MCF 10A (cell line): ENCODE measurements around the gene E2F1. TPM values are rescaled to one million over a fixed set of nuclear protein-coding genes. Genes with fewer than 3 reads are reported as not detected.

Experiments
- BruUV-seq: library from RNA; stranded (reverse); fragments of 400-500 nt; replicated peaks from 2 replicates; lab custom pipeline; 2021; lab: Mats Ljungman, UMichigan
- CTCF ChIA-PET: fragments of 300-600 bp; sonication (Branson Sonifier 250); formaldehyde crosslinking; extraction: SDS; loops from one replicate; lab custom pipeline; 2021; ENCODE audit warnings: antibody characterized with exemption, inconsistent platforms; lab: Yijun Ruan, JAX
- POLR2A ChIA-PET: fragments of 300-600, 350-650 bp; sonication (Branson Sonifier 250); formaldehyde crosslinking; extraction: SDS; loops from one replicate; lab custom pipeline; 2020; ENCODE audit warnings: antibody characterized with exemption, inconsistent platforms; lab: Yijun Ruan, JAX
- DNase-seq: peaks from one replicate; pipeline ENCODE4 v3.0.0-alpha.2; 2018; ENCODE audit not compliant: unreplicated experiment
- H3K27ac Mint-ChIP-seq: one replicate; pipeline ENCODE4 v1.8.0; 2022; ENCODE audit warnings: mild to moderate bottlenecking, low read depth, mixed read lengths; ENCODE audit not compliant: unreplicated experiment
- H3K27me3 Mint-ChIP-seq: one replicate; pipeline ENCODE4 v1.8.0; 2022; ENCODE audit warnings: mixed read lengths; ENCODE audit not compliant: insufficient read depth, unreplicated experiment
- H3K36me3 Mint-ChIP-seq: one replicate; pipeline ENCODE4 v1.8.0; 2022; ENCODE audit warnings: mild to moderate bottlenecking, moderate library complexity, mixed read lengths; ENCODE audit not compliant: insufficient read depth, unreplicated experiment
- H3K4me1 Mint-ChIP-seq: one replicate; pipeline ENCODE4 v1.8.0; 2022; ENCODE audit warnings: mixed read lengths; ENCODE audit not compliant: insufficient read depth, unreplicated experiment
- H3K4me3 Mint-ChIP-seq: one replicate; pipeline ENCODE4 v1.8.0; 2022; ENCODE audit warnings: mild to moderate bottlenecking, moderate library complexity, mixed read lengths; ENCODE audit not compliant: unreplicated experiment
- H3K9me3 Mint-ChIP-seq: one replicate; pipeline ENCODE4 v1.8.0; 2022; ENCODE audit warnings: mixed read lengths; ENCODE audit not compliant: unreplicated experiment
- intact Hi-C: fragments of 100-400 bp; cut with micrococcal nuclease; formaldehyde crosslinking; loops from 2 replicates; pipeline ENCODE4 v1.14.1; 2022
- total RNA-seq: library from RNA; stranded (reverse); gene quantifications from 2 replicates; pipeline ENCODE4 v1.2.3, GENCODE V29; 2022
- TF ChIP-seq, protein P1 (sequence below): fragments of 200-600 bp; IDR thresholded peaks from one replicate; pipeline ENCODE4 v1.8.0; 2022; ENCODE audit warnings: antibody characterized with exemption, mild to moderate bottlenecking; ENCODE audit not compliant: unreplicated experiment

E2F1 gene
- total RNA-seq, 1 experiment from 2014 or later: 3.7 TPM

DNA sequence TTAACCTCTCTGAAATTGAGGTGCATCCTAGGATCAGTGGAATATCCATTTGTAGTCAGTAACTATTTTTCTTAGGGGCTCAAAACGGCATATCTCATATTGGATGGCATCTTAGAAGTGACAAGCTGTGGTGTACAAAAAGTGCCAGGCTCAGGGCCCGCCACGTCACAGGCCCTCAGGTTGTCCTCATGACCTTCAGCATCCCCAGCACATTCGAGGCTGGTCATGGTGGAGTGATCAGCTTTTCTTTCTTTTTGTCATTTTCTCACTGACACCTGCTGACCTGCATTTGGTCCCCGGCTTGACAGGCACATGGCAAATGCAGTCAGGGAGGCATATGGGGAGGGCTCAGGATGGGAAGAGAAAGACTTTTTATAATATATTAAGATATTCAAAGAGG lies 7.1 kb upstream of the E2F1 start:
- POLR2A ChIA-PET: interaction anchor here (0.7 to 0.8 kb wide), 2 partner anchors 14 to 126 kb away, joined by 3 to 4 read pairs; no protein-coding TSS in a partner anchor
- CTCF ChIA-PET: interaction anchor here (0.6 kb wide), 1 partner anchor 318 kb away, joined by 3 read pairs; no protein-coding TSS in a partner anchor
- Mint-ChIP-seq H3K4me3 (no peak overlapping the region), H3K27ac (no peak overlapping the region), H3K9me3 (no peaks in the 10 kb centered on the region), H3K27me3 (no peaks in the 10 kb centered on the region), H3K4me1 (no peaks in the 10 kb centered on the region), H3K36me3 (no peaks in the 10 kb centered on the region)
- DNase-seq: no peak
- BruUV-seq: no TSS peak
- intact Hi-C loops: no loop called here
- TF ChIP-seq, protein P1, sequence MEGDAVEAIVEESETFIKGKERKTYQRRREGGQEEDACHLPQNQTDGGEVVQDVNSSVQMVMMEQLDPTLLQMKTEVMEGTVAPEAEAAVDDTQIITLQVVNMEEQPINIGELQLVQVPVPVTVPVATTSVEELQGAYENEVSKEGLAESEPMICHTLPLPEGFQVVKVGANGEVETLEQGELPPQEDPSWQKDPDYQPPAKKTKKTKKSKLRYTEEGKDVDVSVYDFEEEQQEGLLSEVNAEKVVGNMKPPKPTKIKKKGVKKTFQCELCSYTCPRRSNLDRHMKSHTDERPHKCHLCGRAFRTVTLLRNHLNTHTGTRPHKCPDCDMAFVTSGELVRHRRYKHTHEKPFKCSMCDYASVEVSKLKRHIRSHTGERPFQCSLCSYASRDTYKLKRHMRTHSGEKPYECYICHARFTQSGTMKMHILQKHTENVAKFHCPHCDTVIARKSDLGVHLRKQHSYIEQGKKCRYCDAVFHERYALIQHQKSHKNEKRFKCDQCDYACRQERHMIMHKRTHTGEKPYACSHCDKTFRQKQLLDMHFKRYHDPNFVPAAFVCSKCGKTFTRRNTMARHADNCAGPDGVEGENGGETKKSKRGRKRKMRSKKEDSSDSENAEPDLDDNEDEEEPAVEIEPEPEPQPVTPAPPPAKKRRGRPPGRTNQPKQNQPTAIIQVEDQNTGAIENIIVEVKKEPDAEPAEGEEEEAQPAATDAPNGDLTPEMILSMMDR: no peak

DNA sequence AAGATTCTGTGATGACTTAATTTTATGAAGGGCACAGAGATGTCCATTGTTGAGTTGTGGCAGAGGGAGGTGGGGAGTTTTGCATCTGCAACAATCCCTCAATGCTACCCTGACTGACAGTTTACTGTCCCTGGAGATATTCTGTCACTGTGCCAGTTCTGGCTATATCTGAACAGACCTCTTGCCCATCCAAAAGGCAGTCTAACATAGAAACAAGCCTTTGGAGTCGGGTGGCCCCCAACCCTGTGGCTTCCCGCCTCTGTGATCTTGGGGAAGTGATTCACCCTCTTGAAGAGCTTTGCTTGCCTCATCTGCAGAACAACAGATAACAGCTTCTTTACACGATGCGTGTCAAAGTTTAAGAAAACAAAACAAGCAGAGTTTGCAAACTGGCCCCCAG lies 3.8 kb upstream of the E2F1 start:
- ChIA-PET POLR2A (interaction anchor here (0.5 kb wide), 1 partner anchor 1478 kb away, joined by 3 read pairs; no protein-coding TSS in a partner anchor), CTCF (no interaction called here)
- TF ChIP-seq, protein P1: no peak
- no peak for DNase-seq
- Mint-ChIP-seq H3K4me1 (peaks cover 9% of the 10 kb centered on the region), H3K27ac (no peak overlapping the region), H3K9me3 (no peaks in the 10 kb centered on the region), H3K36me3 (peaks cover 3% of the 10 kb centered on the region), H3K27me3 (no peaks in the 10 kb centered on the region), H3K4me3 (no peak overlapping the region)
- intact Hi-C loops: loop anchor here (10.0 kb wide), 1 partner anchor 125 kb away; the partner anchor contains the start of gene CHMP4B
- BruUV-seq: no TSS peak

DNA sequence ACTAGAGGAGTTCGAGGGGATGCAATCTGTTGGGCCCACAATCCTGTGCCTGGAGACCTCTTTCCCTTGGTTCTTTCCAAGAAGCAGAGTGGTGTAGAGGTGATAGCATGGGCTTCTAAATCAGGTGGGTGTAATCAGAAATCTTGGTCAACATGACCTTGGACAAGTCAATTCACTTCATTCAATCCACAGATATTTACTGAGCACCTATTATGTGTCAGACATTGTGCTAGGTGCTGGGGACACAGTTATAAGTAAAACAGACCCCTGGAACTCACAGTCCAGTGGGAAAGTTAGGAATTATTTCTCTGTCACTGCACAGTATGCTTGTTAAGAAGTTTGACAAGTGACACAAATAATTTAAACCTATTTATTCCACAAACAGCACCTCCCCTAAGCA lies 3.3 kb upstream of the E2F1 start:
- DNase-seq: no peak
- POLR2A ChIA-PET: interaction anchor here (0.5 to 0.8 kb wide), 2 partner anchors 171 to 1477 kb away, joined by 3 read pairs; no protein-coding TSS in a partner anchor
- no peaks in the 10 kb centered on the region for H3K9me3 Mint-ChIP-seq
- CTCF ChIA-PET: interaction anchor here (0.6 kb wide), 1 partner anchor 91 kb away, joined by 3 read pairs; no protein-coding TSS in a partner anchor
- peaks cover 4% of the 10 kb centered on the region for H3K36me3 Mint-ChIP-seq
- BruUV-seq: no TSS peak
- TF ChIP-seq, protein P1: no peak
- no peak overlapping the region for H3K4me3 Mint-ChIP-seq
- no peak overlapping the region for H3K27ac Mint-ChIP-seq
- intact Hi-C loops: loop anchor here (10.0 kb wide), 1 partner anchor 125 kb away; the partner anchor contains the start of gene CHMP4B
- peaks cover 13% of the 10 kb centered on the region for H3K4me1 Mint-ChIP-seq
- no peaks in the 10 kb centered on the region for H3K27me3 Mint-ChIP-seq

DNA sequence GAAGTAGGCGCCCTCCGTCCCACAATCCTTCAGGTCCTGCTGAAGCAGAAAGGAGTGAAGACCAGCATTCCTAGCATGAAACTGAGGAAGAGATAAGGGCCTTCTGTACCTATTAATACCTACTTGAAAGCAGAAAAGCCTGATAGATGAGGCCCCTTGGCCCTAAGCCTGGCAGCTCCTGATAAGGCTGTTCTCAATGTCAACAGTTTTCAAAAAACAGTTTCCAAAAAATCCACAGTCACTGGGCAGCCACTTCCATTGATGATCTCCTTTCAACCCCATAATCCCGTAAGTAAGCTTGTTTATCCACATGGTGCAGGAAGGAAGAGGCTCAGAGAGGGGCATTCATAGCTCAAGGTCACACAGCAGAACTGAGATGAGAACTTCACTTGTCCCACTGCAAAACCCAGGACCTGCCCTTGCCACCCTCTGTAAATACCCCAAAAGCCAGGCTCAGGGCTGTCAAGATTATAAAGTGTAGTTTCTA lies 2.8 kb upstream of the E2F1 start:
- no peak for DNase-seq
- ChIA-PET CTCF (interaction anchor here (0.6 kb wide), 1 partner anchor 90 kb away, joined by 3 read pairs; no protein-coding TSS in a partner anchor), POLR2A (interaction anchor here (0.8 kb wide), 1 partner anchor 172 kb away, joined by 3 read pairs; no protein-coding TSS in a partner anchor)
- Mint-ChIP-seq H3K36me3 (peaks cover 4% of the 10 kb centered on the region), H3K4me3 (no peak overlapping the region), H3K9me3 (no peaks in the 10 kb centered on the region), H3K27ac (no peak overlapping the region), H3K4me1 (peaks cover 13% of the 10 kb centered on the region), H3K27me3 (no peaks in the 10 kb centered on the region)
- TF ChIP-seq, protein P1: no peak
- intact Hi-C loops: loop anchor here (10.0 kb wide), 1 partner anchor 126 kb away; the partner anchor contains the start of gene CHMP4B
- BruUV-seq: no TSS peak
